HG03039 (cell line): Measurements from ENCODE around the gene RASL10B.
"Not testable (repeated sequence)": the region's sequence is repeated elsewhere in the genome, so short reads cannot be mapped to it uniquely, and the experiment has no call there.

Experiments used
- ATAC-seq: cut with Tn5 transposase; IDR thresholded peaks from one replicate; pipeline ENCODE4 v1.9.1; 2021; ENCODE audit warnings: mild to moderate bottlenecking, moderate library complexity; ENCODE audit not compliant: unreplicated experiment

RASL10B gene

GRCh38 chr17:35731239-35731916 lies at the start of gene RASL10B:
Gene RASL10B, plus strand, starts transcription at chr17:35731639. Its CDS starts 3,546 bp downstream, at chr17:35735185.
- no peak for ATAC-seq

- ATAC-seq = no peak
Observed at GRCh38 chr17:35683591-35683990, 47.8 kb upstream of the RASL10B start.

GRCh38 chr17:35684055-35684802 lies 47.2 kb upstream of the RASL10B start:
- ATAC-seq = no peak

- ATAC-seq = no peak
Observed at GRCh38 chr17:35692512-35693210, 38.8 kb upstream of the RASL10B start.

GRCh38 chr17:35693662-35694061 lies 37.8 kb upstream of the RASL10B start:
- ATAC-seq = no peak

- no peak for ATAC-seq
Observed at GRCh38 chr17:35694906-35695305, 36.5 kb upstream of the RASL10B start.

GRCh38 chr17:35695613-35696012 lies 35.8 kb upstream of the RASL10B start:
- ATAC-seq = no peak

- no peak for ATAC-seq
Observed at GRCh38 chr17:35698800-35699199, 32.6 kb upstream of the RASL10B start.

- no peak for ATAC-seq
Observed at GRCh38 chr17:35700150-35700549, 31.3 kb upstream of the RASL10B start.

GRCh38 chr17:35701491-35701890 lies 29.9 kb upstream of the RASL10B start:
- ATAC-seq = no peak

- ATAC-seq = not testable (repeated sequence)
Observed at GRCh38 chr17:35703308-35703707, 28.1 kb upstream of the RASL10B start.

- no peak for ATAC-seq
Observed at GRCh38 chr17:35705230-35705629, 26.2 kb upstream of the RASL10B start.

- no peak for ATAC-seq
Observed at GRCh38 chr17:35705705-35706104, 25.7 kb upstream of the RASL10B start.

- ATAC-seq = no peak
Observed at GRCh38 chr17:35708149-35708548, 23.3 kb upstream of the RASL10B start.

GRCh38 chr17:35708951-35709350 lies 22.5 kb upstream of the RASL10B start:
- ATAC-seq = no peak

GRCh38 chr17:35709874-35710273 lies 21.6 kb upstream of the RASL10B start:
- no peak for ATAC-seq

- no peak for ATAC-seq
Observed at GRCh38 chr17:35710950-35711349, 20.5 kb upstream of the RASL10B start.

GRCh38 chr17:35713069-35713728 lies 18.2 kb upstream of the RASL10B start:
- no peak for ATAC-seq

- ATAC-seq = no peak
Observed at GRCh38 chr17:35714988-35715387, 16.5 kb upstream of the RASL10B start.

- ATAC-seq = no peak
Observed at GRCh38 chr17:35715416-35715815, 16.0 kb upstream of the RASL10B start.

- ATAC-seq = no peak
Observed at GRCh38 chr17:35716173-35716572, 15.3 kb upstream of the RASL10B start.
